ENCODE measurements around the gene GJB3. TPM values are rescaled to one million over a fixed set of nuclear protein-coding genes. Genes with fewer than 3 reads are reported as not detected.

GJB3 gene
- total and polyA plus RNA-seq, 9 of the 15 experiments (the other 6 are each of a cell fraction or from before 2014, with no cell fraction given): not detected

- no peaks in the 10 kb centered on the region for H3K79me2 ChIP-seq (ENCODE audit: control insufficient read depth, insufficient read depth, low read length)
- no peak overlapping the region for H3K9ac ChIP-seq (ENCODE audit: insufficient read depth in 1 of 2, low read depth in 2 of 2, low read length in 2 of 2)
- no peak overlapping the region for H3K4me3 ChIP-seq
- H3K27me3 ChIP-seq (ENCODE audit: control insufficient read depth in 2 of 2, insufficient read depth in 2 of 2, low read length in 2 of 2): peaks cover 49 to 68% of the 10 kb centered on the region in 2 experiments
- H3K9me3 ChIP-seq (replicated peaks; ENCODE audit: control insufficient read depth, insufficient read depth, low read depth, low read length): no peaks in the 10 kb centered on the region
- no peaks in the 10 kb centered on the region for H3K36me3 ChIP-seq (ENCODE audit: control insufficient read depth, insufficient read depth, low read length)
- ChIA-PET POLR2A (no interaction called here), CTCF (ENCODE audit: low intra/inter-chr PET ratio) (no interaction called here)
- 0 out of 2 replicates have a peak, but pooled peaks cover 3% of the 10 kb centered on the region for H4K20me1 ChIP-seq (replicated peaks; ENCODE audit: control insufficient read depth, insufficient read depth, low read length)
- under 1% methylated on average over 6 of the region's 6 CpGs for WGBS (ENCODE audit: insufficient coverage, low coverage, missing lambda C conversion rate)
- TF ChIP-seq SRSF7 (optimal IDR thresholded peaks at IDR 0.05; ENCODE audit: low read depth, low read length) (no peak), ZBTB40 (IDR thresholded peaks at IDR 0.05) (peak; percentile 58), ZBTB40 (CRISPR knock-in tag; IDR thresholded peaks at IDR 0.05) (no peak)
- no TSS peak for BruUV-seq (replicated peaks)
- in situ Hi-C loops (cut with MboI) (no loop called here), intact Hi-C loops (cut with micrococcal nuclease) (no loop called here)
- ATAC-seq: no peak
- DNase-seq (ENCODE audit: extremely low read depth in 1 of 4, low spot score in 3 of 4): no peak
- no peak overlapping the region for H3K4me2 ChIP-seq (ENCODE audit: insufficient read depth, low read length)
- H3K9me1 ChIP-seq (ENCODE audit: control insufficient read depth, insufficient read depth, low read length): no peaks in the 10 kb centered on the region
- H3K27ac ChIP-seq (ENCODE audit: extremely low read depth, low read depth, low read length): no peak overlapping the region
- H3K4me1 ChIP-seq (replicated peaks in 1 of 2; ENCODE audit: control insufficient read depth in 2 of 2, insufficient read depth in 2 of 2, low read length in 2 of 2): peaks cover 0 to 11% of the 10 kb centered on the region in 2 experiments; a peak in 1 of 5 replicates
- FAIRE-seq: no peak
- H2AFZ ChIP-seq (ENCODE audit: low read depth, low read length): no peak overlapping the region
Measured at GRCh38 chr1:34778381-34778780, 2.6 kb upstream of the GJB3 start.

All from K562 (cell line).